GM12878 (cell line): ENCODE results near the gene RASGRF2. TPM values are rescaled to one million over a fixed set of nuclear protein-coding genes. Genes with fewer than 3 reads are reported as not detected.

Source experiments
- ATAC-seq: fragments of 200-7000 bp; cut with Tn5 transposase; 3 replicates; pipeline ENCODE4 v1.9.1; 2020; ENCODE audit warnings: mild to moderate bottlenecking, moderate library complexity
- BruUV-seq: library from RNA; stranded (reverse); fragments of 400-500 nt; replicated peaks from 2 replicates; lab custom pipeline; 2021; lab: Mats Ljungman, UMichigan
- CTCF ChIA-PET: fragments of 300-600 bp; sonication (Branson Sonifier 250); formaldehyde crosslinking; extraction: SDS; loops from one replicate; lab custom pipeline; 2021; ENCODE audit warnings: inconsistent platforms; lab: Yijun Ruan, JAX
- POLR2A ChIA-PET: fragments of 350-600 bp; formaldehyde crosslinking; extraction: SDS; loops from one replicate; lab custom pipeline; 2021; ENCODE audit warnings: inconsistent platforms; lab: Charles Lee
- RAD21 ChIA-PET: fragments of 300-600 bp; sonication (Branson Sonifier 250); formaldehyde crosslinking; loops from one replicate; lab custom pipeline; 2023; ENCODE audit warnings: antibody characterized with exemption; ENCODE audit not compliant: unreplicated experiment; lab: Charles Lee
- SMC1A ChIA-PET: fragments of 300-600 bp; sonication (Branson Sonifier 250); formaldehyde crosslinking; loops from one replicate; lab custom pipeline; 2023; ENCODE audit not compliant: unreplicated experiment, uncharacterized antibody; lab: Charles Lee
- DNase-seq: peaks from one replicate; pipeline ENCODE4 v3.0.0-alpha.2; 2011; ENCODE audit warnings: low read depth, low spot score
- FAIRE-seq: peaks from 3 replicates; lab custom pipeline; 2011; peaks lifted over from hg19 to GRCh38; lab: Jason Lieb, UNC
- H2AFZ ChIP-seq: 2 replicates; pipeline ENCODE4 v1.6.0; 2011; ENCODE audit warnings: low read depth, low read length, control low read depth; ENCODE audit not compliant: control insufficient read depth
- H3K27ac ChIP-seq: 2 replicates; pipeline ENCODE4 v1.5.1; 2011; ENCODE audit warnings: control low read depth; ENCODE audit not compliant: control insufficient read depth, insufficient read depth
- H3K27me3 ChIP-seq, 2 experiments: replicated peaks in 1 of 2; 2 replicates each; pipeline versions ENCODE4 v1.6.0 to v1.6.1; 2011; ENCODE audit warnings: low read length in 1 of 2; ENCODE audit not compliant: control insufficient read depth in 2 of 2, insufficient read depth in 2 of 2
- H3K36me3 ChIP-seq, 2 experiments: 2 replicates each; pipeline ENCODE4 v1.5.1; 2011; ENCODE audit warnings: low read length in 1 of 2; ENCODE audit not compliant: control insufficient read depth in 2 of 2, insufficient read depth in 2 of 2
- H3K4me1 ChIP-seq: 2 replicates; pipeline ENCODE4 v1.6.1; 2011; ENCODE audit warnings: mild to moderate bottlenecking, low read length, moderate library complexity, mixed read lengths; ENCODE audit not compliant: control insufficient read depth, insufficient read depth
- H3K4me2 ChIP-seq: 2 replicates; pipeline ENCODE4 v1.6.0; 2011; ENCODE audit warnings: control low read depth; ENCODE audit not compliant: control insufficient read depth, insufficient read depth
- H3K4me3 ChIP-seq: fragments of 200-600 bp; sonication (generic); 2 replicates; pipeline ENCODE4 v1.5.1; 2016
- H3K79me2 ChIP-seq: 2 replicates; pipeline ENCODE4 v1.6.0; 2011; ENCODE audit warnings: low read length; ENCODE audit not compliant: control insufficient read depth, insufficient read depth
- H3K9ac ChIP-seq: 2 replicates; pipeline ENCODE4 v1.8.0; 2011; ENCODE audit warnings: low read length, control low read depth, mixed read lengths; ENCODE audit not compliant: control insufficient read depth, insufficient read depth
- H3K9me3 ChIP-seq: replicated peaks from 3 replicates; pipeline ENCODE4 v1.5.1; 2011; ENCODE audit warnings: mild to moderate bottlenecking, low read length; ENCODE audit not compliant: control insufficient read depth, insufficient read depth
- H4K20me1 ChIP-seq: 2 replicates; pipeline ENCODE4 v1.6.0; 2011; ENCODE audit not compliant: control insufficient read depth, insufficient read depth
- DPF2 ChIP-seq: fragments of 450-650 bp; IDR thresholded peaks from 2 replicates; pipeline ENCODE4 v1.6.1; 2017; ENCODE audit warnings: mild to moderate bottlenecking
- EED ChIP-seq: sonication (generic); IDR thresholded peaks from 2 replicates; pipeline ENCODE4 v1.6.1; 2016; ENCODE audit warnings: antibody characterized with exemption, low read depth
- FOXM1 ChIP-seq: IDR thresholded peaks from 2 replicates; pipeline ENCODE4 v1.6.1; 2012; ENCODE audit warnings: low read depth, mild to moderate bottlenecking, inconsistent platforms, low read length, moderate library complexity
- HCFC1 ChIP-seq: fragments of 150-350 bp; IDR thresholded peaks from 2 replicates; pipeline ENCODE4 v1.6.1; 2014; ENCODE audit warnings: low read length
- IKZF2 ChIP-seq, 2 experiments: fragments of 450-650 bp; IDR thresholded peaks; 2 replicates each; pipeline ENCODE4 v1.6.1; 2017; ENCODE audit warnings: mild to moderate bottlenecking in 2 of 2, moderate library complexity in 2 of 2
- KLF5 ChIP-seq: fragments of 450-650 bp; IDR thresholded peaks from 2 replicates; pipeline ENCODE4 v1.6.1; 2014; ENCODE audit warnings: mild to moderate bottlenecking; ENCODE audit not compliant: partially characterized antibody
- MEF2A ChIP-seq: IDR thresholded peaks from 2 replicates; pipeline ENCODE4 v1.6.1; 2011; ENCODE audit warnings: low read depth, mild to moderate bottlenecking, low read length, moderate library complexity; ENCODE audit not compliant: insufficient read depth
- MYB ChIP-seq: fragments of 150-350 bp; IDR thresholded peaks from 2 replicates; pipeline ENCODE4 v1.6.1; 2014; ENCODE audit warnings: mild to moderate bottlenecking, low read depth, low read length, borderline replicate concordance
- SIX5 ChIP-seq: IDR thresholded peaks from 2 replicates; pipeline ENCODE4 v1.6.1; 2011; ENCODE audit warnings: mild to moderate bottlenecking, low read depth, low read length, moderate library complexity; ENCODE audit not compliant: severe bottlenecking
- TCF12 ChIP-seq: IDR thresholded peaks from 2 replicates; pipeline ENCODE4 v1.6.1; 2011; ENCODE audit warnings: low read depth, mild to moderate bottlenecking, low read length
- WGBS: methylation state at CpG from one replicate; pipeline ENCODE4 v1.1.6; 2016; ENCODE audit warnings: low lambda C conversion rate; ENCODE audit not compliant: insufficient replicate concordance, insufficient coverage; ENCODE audit errors: missing lambda C conversion rate; 5-methylcytosine and 5-hydroxymethylcytosine counted together
- in situ Hi-C: fragments of 300-500 bp; cut with MboI; formaldehyde crosslinking; loops from 9 replicates; pipeline ENCODE4 v1.14.3; 2018; ENCODE audit warnings: mixed read lengths
- intact Hi-C: fragments of 100-400 bp; cut with micrococcal nuclease; formaldehyde crosslinking; loops from one replicate; pipeline ENCODE4 v1.14.2; 2022; ENCODE audit not compliant: unreplicated experiment
- polyA plus RNA-seq, 11 experiments: library from polyadenylated mRNA; depleted of rRNA in 4 of 11; unstranded in 6 of 11; stranded (reverse) in 5 of 11; fragments of >200 nt; fragmentation: Nextera tagmentation in 4 of 11; fragmentation: Illumina TruSeq in 1 of 11; extraction: Ambion mirVana in 4 of 11; extraction: Trizol in 1 of 11; gene quantifications; 1 replicate in 1 of 11; 2 replicates in 10 of 11; pipeline versions ENCODE4 v1.2.1 to v1.2.3, GENCODE V29; 2011 to 2016; ENCODE audit warnings: inconsistent platforms in 2 of 11, missing spikeins in 2 of 11, low read depth in 1 of 11
- total RNA-seq, 4 experiments: library from RNA; depleted of rRNA in 3 of 4; stranded (reverse); fragments of >200 nt in 3 of 4; fragmentation: Illumina TruSeq in 1 of 4; extraction: Trizol in 1 of 4; gene quantifications; 2 replicates each; pipeline versions ENCODE4 v1.2.1 to v1.2.3, GENCODE V29; 2013 to 2021
- TF ChIP-seq, protein P1 (sequence below): fragments of 450-650 bp; IDR thresholded peaks from 2 replicates; pipeline ENCODE4 v1.6.1; 2016; ENCODE audit warnings: mild to moderate bottlenecking
- TF ChIP-seq, protein P2 (sequence below): fragments of 450-650 bp; formaldehyde crosslinking; IDR thresholded peaks from 2 replicates; pipeline ENCODE4 v1.4.0; 2020; ENCODE audit warnings: mild to moderate bottlenecking, moderate library complexity
- TF ChIP-seq, protein P3 (sequence below): IDR thresholded peaks from 2 replicates; pipeline ENCODE4 v1.6.1; 2011; ENCODE audit warnings: low read depth, mild to moderate bottlenecking, low read length, moderate library complexity, borderline replicate concordance; ENCODE audit errors: extremely low read depth
- TF ChIP-seq, protein P4 (sequence below): fragments of 450-650 bp; IDR thresholded peaks from 2 replicates; pipeline ENCODE4 v1.6.1; 2016; ENCODE audit warnings: mild to moderate bottlenecking, moderate library complexity, borderline replicate concordance

Gene RASGRF2
- total and polyA plus RNA-seq, 10 of the 15 experiments (the other 5 are each of a cell fraction or from before 2014, with no cell fraction given), result 0.05 to 0.24 (median 0.07) TPM

DNA sequence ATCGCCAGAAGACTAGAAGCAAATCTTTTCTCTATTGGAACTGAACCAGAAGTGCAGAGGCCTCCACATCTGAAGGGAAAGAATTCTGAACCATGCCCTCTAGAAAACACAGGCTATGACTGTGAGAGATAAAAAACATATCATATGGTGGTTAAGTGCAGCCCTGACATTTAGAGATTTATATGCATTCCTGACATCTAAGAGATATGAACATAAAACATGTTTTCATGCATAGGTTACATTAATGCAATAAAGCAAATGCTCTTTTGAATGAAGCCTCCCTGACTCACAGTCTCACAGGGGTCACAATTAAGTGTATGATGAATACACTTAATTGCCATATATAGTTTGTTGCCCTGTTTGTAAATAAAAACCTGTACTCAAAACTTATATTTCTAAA lies 244.0 kb downstream of the RASGRF2 start:
- in situ Hi-C loops (no loop called here), intact Hi-C loops (no loop called here)
- ATAC-seq (no peak), DNase-seq (no peak), FAIRE-seq (no peak)
- ChIA-PET RAD21 (no interaction called here), CTCF (interaction anchor here (1.0 to 4.0 kb wide), 4 partner anchors 11 to 648 kb away, joined by 3 to 31 read pairs (median 8); partner anchors contain the start of gene ZCCHC9), SMC1A (interaction anchor here (1.1 to 3.2 kb wide), 2 partner anchors 7 to 95 kb away, joined by 5 to 11 read pairs; no protein-coding TSS in a partner anchor), POLR2A (no interaction called here)
- Histone ChIP-seq H3K36me3 (no peaks in the 10 kb centered on the region), H3K4me2 (no peak overlapping the region), H3K27ac (no peak overlapping the region), H2AFZ (no peak overlapping the region), H4K20me1 (no peaks in the 10 kb centered on the region), H3K4me3 (no peak overlapping the region), H3K79me2 (no peaks in the 10 kb centered on the region), H3K27me3 (no peaks in the 10 kb centered on the region), H3K9ac (no peak overlapping the region), H3K4me1 (no peaks in the 10 kb centered on the region), H3K9me3 (no peaks in the 10 kb centered on the region)
- WGBS, result 47% methylated on average over 1 of the region's 1 CpG
- no TSS peak for BruUV-seq
- TF ChIP-seq KLF5 (no peak), MYB (no peak), EED (no peak), SIX5 (no peak), DPF2 (no peak), FOXM1 (no peak), IKZF2 (IDR thresholded peaks at IDR 0.05) (no peak), HCFC1 (no peak), TCF12 (no peak), MEF2A (no peak)
- TF ChIP-seq, protein P1, sequence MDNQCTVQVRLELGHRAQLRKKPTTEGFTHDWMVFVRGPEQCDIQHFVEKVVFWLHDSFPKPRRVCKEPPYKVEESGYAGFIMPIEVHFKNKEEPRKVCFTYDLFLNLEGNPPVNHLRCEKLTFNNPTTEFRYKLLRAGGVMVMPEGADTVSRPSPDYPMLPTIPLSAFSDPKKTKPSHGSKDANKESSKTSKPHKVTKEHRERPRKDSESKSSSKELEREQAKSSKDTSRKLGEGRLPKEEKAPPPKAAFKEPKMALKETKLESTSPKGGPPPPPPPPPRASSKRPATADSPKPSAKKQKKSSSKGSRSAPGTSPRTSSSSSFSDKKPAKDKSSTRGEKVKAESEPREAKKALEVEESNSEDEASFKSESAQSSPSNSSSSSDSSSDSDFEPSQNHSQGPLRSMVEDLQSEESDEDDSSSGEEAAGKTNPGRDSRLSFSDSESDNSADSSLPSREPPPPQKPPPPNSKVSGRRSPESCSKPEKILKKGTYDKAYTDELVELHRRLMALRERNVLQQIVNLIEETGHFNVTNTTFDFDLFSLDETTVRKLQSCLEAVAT, result no peak
- TF ChIP-seq, protein P2, sequence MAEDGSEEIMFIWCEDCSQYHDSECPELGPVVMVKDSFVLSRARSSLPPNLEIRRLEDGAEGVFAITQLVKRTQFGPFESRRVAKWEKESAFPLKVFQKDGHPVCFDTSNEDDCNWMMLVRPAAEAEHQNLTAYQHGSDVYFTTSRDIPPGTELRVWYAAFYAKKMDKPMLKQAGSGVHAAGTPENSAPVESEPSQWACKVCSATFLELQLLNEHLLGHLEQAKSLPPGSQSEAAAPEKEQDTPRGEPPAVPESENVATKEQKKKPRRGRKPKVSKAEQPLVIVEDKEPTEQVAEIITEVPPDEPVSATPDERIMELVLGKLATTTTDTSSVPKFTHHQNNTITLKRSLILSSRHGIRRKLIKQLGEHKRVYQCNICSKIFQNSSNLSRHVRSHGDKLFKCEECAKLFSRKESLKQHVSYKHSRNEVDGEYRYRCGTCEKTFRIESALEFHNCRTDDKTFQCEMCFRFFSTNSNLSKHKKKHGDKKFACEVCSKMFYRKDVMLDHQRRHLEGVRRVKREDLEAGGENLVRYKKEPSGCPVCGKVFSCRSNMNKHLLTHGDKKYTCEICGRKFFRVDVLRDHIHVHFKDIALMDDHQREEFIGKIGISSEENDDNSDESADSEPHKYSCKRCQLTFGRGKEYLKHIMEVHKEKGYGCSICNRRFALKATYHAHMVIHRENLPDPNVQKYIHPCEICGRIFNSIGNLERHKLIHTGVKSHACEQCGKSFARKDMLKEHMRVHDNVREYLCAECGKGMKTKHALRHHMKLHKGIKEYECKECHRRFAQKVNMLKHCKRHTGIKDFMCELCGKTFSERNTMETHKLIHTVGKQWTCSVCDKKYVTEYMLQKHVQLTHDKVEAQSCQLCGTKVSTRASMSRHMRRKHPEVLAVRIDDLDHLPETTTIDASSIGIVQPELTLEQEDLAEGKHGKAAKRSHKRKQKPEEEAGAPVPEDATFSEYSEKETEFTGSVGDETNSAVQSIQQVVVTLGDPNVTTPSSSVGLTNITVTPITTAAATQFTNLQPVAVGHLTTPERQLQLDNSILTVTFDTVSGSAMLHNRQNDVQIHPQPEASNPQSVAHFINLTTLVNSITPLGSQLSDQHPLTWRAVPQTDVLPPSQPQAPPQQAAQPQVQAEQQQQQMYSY (CRISPR knock-in tag), result no peak
- TF ChIP-seq, protein P3, sequence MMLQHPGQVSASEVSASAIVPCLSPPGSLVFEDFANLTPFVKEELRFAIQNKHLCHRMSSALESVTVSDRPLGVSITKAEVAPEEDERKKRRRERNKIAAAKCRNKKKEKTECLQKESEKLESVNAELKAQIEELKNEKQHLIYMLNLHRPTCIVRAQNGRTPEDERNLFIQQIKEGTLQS, result no peak
- TF ChIP-seq, protein P4, sequence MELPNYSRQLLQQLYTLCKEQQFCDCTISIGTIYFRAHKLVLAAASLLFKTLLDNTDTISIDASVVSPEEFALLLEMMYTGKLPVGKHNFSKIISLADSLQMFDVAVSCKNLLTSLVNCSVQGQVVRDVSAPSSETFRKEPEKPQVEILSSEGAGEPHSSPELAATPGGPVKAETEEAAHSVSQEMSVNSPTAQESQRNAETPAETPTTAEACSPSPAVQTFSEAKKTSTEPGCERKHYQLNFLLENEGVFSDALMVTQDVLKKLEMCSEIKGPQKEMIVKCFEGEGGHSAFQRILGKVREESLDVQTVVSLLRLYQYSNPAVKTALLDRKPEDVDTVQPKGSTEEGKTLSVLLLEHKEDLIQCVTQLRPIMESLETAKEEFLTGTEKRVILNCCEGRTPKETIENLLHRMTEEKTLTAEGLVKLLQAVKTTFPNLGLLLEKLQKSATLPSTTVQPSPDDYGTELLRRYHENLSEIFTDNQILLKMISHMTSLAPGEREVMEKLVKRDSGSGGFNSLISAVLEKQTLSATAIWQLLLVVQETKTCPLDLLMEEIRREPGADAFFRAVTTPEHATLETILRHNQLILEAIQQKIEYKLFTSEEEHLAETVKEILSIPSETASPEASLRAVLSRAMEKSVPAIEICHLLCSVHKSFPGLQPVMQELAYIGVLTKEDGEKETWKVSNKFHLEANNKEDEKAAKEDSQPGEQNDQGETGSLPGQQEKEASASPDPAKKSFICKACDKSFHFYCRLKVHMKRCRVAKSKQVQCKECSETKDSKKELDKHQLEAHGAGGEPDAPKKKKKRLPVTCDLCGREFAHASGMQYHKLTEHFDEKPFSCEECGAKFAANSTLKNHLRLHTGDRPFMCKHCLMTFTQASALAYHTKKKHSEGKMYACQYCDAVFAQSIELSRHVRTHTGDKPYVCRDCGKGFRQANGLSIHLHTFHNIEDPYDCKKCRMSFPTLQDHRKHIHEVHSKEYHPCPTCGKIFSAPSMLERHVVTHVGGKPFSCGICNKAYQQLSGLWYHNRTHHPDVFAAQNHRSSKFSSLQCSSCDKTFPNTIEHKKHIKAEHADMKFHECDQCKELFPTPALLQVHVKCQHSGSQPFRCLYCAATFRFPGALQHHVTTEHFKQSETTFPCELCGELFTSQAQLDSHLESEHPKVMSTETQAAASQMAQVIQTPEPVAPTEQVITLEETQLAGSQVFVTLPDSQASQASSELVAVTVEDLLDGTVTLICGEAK, result no peak
